Measurements from ENCODE around the gene PIK3R1. TPM values are rescaled to one million over a fixed set of nuclear protein-coding genes. Genes with fewer than 3 reads are reported as not detected.

PIK3R1 gene
- total and polyA plus RNA-seq, 2 of the 4 experiments (the other 2 are of a cell fraction), result 2.4 to 9.3 TPM

DNA sequence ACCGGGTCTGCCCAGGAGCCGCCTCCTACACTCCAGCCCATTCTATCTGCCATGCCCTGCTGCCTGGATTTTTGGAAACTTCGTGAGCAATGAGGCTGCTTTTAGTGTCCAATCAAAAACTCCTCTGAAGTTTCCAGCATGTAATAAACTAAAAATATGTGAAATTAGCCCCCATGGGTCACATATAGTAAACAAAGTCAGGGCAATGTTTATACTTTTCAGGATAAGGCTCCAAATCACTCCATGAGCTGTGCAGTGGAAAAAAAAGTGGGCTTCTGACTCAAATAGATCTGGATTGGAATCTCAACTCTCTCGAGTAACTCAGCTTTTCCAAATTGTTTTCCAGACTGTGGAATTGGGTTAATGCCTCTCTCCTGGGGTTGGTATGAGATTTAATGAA lies 68.2 kb downstream of the PIK3R1 start:
- Histone ChIP-seq H4K8ac (ENCODE audit: low read depth in 2 of 2, low read length in 2 of 2) (no peak overlapping the region), H2AK9ac (replicated peaks; ENCODE audit: low read depth, low read length, poor library complexity) (no peak overlapping the region), H3K9ac (ENCODE audit: low read depth, low read length) (no peak overlapping the region), H3K4me2 (ENCODE audit: low read depth, low read length) (no peak overlapping the region), H3K18ac (ENCODE audit: low read depth, low read length) (no peak overlapping the region), H3K27ac (ENCODE audit: insufficient read depth, low read length) (no peak overlapping the region), H4K20me1 (ENCODE audit: insufficient read depth, low read length) (no peaks in the 10 kb centered on the region), H3K4me3 (ENCODE audit: insufficient read depth, low read depth, low read length) (no peak overlapping the region), H4K5ac (ENCODE audit: low read depth, low read length) (no peak overlapping the region), H2BK120ac (ENCODE audit: low read depth, low read length) (no peak overlapping the region), H3K14ac (replicated peaks; ENCODE audit: low read depth, low read length) (no peak overlapping the region), H3K79me1 (ENCODE audit: low read depth in 1 of 2, low read length in 2 of 2) (peaks cover 2 to 7% of the 10 kb centered on the region in 2 experiments; a peak in 2 of 4 replicates), H3K9me1 (ENCODE audit: insufficient read depth, low read length) (0 out of 2 replicates have a peak, but pooled peaks cover 2% of the 10 kb centered on the region), H3K56ac (ENCODE audit: extremely low read depth, insufficient read depth, low read length) (no peak overlapping the region), H3K23ac (ENCODE audit: low read depth, low read length) (no peak overlapping the region), H3K27me3 (ENCODE audit: control insufficient read depth, insufficient read depth, low read length) (no peaks in the 10 kb centered on the region), H2BK15ac (ENCODE audit: low read depth, low read length) (no peak overlapping the region), H3K9me3 (ENCODE audit: control insufficient read depth, insufficient read depth, low read length) (no peaks in the 10 kb centered on the region), H2AFZ (replicated peaks; ENCODE audit: low read length, poor library complexity) (no peak overlapping the region), H2BK5ac (ENCODE audit: low read depth, low read length, poor library complexity, severe bottlenecking) (no peak overlapping the region), H4K91ac (ENCODE audit: insufficient read depth, low read depth, low read length) (no peak overlapping the region), H3K4ac (ENCODE audit: low read depth, low read length) (no peak overlapping the region), H2BK20ac (ENCODE audit: low read depth, low read length) (no peak overlapping the region), H2AK5ac (ENCODE audit: low read depth, low read length) (no peak overlapping the region), H3K36me3 (ENCODE audit: control insufficient read depth, insufficient read depth, low read length) (peaks cover 20% of the 10 kb centered on the region), H3K4me1 (ENCODE audit: control insufficient read depth, insufficient read depth, low read length) (peaks cover 7% of the 10 kb centered on the region)
- in situ Hi-C loops (cut with MboI; ENCODE audit: low sequenced_read_pairs), result no loop called here
- ChIA-PET CTCF (no interaction called here), POLR2A (ENCODE audit: unreplicated experiment) (no interaction called here)
- peak; percentile 12; the same call in 1 of the 2 replicates for ATAC-seq (ENCODE audit: low read depth)
- DNase-seq, result peak; percentile 18
- no TSS peak for BruUV-seq (replicated peaks)
- intact Hi-C loops (cut with micrococcal nuclease), result no loop called here
- WGBS, 2 experiments (ENCODE audit: extremely low coverage in 2 of 2, insufficient read length in 1 of 2), result 67% methylated on average over 1 of the region's 4 CpGs; no CpG with 5 or more reads in 1 of the 2 experiments
- dilution Hi-C loops (cut with HindIII; ENCODE audit: low sequenced_read_pairs, unreplicated experiment), result no loop called here
- no peak for TF ChIP-seq SMC3 (IDR thresholded peaks at IDR 0.05; ENCODE audit: low read depth, low read length)
- no peak for TF ChIP-seq MAFK (IDR thresholded peaks at IDR 0.05; ENCODE audit: low read depth, low read length)
